Stimulated activated CD8-positive, alpha-beta memory T cell treated with anti-CD3 and anti-CD28 coated beads, Interleukin-7, amount 100 ng/mL, for 4 hours (primary cell): ENCODE data around the gene RHCE.
"Not testable (repeated sequence)": the region's sequence is repeated elsewhere in the genome, so short reads cannot be mapped to it uniquely, and the experiment has no call there.

ENCODE experiments used
- DNase-seq, 2 donors: peaks; one replicate each; pipeline ENCODE4 v3.0.0-alpha.2; 2020; ENCODE audit warnings: low read depth in 2 of 2

The RHCE gene

DNA sequence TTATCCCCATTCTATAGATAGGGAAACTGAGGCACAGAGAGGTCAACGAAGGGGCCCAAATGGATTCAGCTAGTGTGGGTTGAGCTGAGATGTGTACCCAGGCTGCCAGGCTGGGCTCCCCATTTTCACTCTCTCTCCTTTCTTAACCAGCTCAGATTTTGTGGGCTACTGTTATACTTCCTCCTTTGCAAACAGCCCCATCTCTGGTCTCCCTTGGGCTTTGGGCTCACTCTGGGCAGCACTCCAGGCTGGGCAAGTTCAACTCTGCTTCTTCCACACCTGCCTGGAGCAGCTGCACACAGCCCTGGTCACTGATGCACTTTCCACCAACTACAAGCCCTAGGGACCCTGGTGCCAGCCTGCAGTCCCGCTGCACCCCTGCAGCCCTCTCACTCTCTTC lies 22.5 kb downstream of the RHCE start:
- DNase-seq: not testable (repeated sequence)

- DNase-seq: not testable (repeated sequence)
These were observed 23.1 kb downstream of the RHCE start for GRCh38 chr1:25397549-25397948.

DNA sequence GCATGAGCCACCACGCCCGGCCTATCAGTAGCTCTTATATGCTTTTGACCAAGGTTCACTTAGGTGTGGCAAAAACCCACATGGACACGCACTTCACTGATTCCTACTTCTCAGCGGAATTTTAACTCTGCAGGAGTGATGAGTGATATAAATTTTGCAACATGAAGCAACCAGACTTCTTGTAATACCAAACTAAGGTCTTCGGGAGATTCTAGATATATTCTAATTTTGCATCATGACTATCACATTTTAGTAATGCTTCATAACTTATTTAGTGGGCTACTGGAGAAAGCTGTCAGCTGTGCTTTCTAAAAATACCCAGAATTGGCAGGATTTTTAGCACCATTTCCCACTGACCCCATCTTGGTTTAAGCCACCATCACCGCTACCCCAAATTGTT lies 27.8 kb downstream of the RHCE start:
- DNase-seq: no peak

DNA sequence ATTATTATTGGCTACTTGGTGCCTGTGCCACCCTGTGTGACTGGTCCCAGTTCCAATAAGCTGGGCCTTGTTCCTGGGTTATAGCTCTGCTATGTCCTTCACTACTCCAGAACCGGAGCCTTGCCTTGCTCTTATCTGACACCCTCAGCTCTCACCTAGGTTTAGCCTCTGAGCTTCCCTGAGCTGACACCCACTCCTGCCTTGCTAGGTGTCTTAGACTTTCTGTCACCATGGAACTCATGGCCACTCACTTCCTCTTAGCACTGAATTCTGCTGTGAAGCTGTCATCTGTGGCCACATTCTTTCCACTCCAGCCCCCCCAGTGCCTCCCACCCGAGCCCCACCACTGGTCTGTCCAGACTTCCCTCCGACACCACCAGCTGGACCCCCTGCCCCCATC lies 30.9 kb downstream of the RHCE start:
- DNase-seq: not testable (repeated sequence)

DNA sequence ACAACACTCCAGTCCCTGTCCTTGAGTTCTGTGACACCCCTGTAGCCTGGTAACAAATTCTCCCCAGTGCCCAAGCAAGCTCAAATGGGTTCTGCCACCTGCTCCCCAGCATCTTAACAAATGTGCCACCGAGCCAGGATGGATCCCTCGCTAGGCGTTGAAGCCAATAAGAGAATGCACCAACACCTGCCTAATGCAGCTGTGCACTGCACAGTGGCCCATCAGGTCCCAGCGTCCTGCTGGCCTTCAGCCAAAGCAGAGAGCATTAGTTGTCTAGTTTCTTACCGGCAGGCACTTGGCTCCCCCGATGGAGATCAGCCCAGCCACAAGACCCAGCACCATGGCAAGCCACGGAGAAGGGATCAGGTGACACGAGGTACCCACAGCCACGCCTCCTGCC lies 31.9 kb downstream of the RHCE start:
- not testable (repeated sequence) for DNase-seq

DNA sequence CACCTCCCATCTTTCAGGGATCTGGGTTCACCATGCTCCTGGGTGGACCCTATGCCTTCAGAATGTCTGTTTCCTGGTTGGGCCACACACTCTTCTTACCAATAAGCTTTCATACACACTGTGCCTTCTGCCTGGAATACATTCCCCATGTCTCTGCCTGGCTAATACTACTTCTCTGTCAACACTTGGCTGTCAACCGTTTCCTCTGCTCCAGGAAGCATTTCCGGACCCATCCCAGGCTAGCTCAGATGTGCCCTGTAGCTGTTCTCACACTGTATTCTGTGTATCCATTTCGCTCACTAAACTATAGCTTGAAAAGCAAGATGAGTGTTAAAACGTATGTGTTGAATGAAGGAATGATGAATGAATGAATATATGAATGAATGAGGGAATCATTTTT lies 33.5 kb downstream of the RHCE start:
- DNase-seq: not testable (repeated sequence)

- DNase-seq: not testable (repeated sequence)
These were observed 36.8 kb downstream of the RHCE start for GRCh38 chr1:25383875-25384274.

DNA sequence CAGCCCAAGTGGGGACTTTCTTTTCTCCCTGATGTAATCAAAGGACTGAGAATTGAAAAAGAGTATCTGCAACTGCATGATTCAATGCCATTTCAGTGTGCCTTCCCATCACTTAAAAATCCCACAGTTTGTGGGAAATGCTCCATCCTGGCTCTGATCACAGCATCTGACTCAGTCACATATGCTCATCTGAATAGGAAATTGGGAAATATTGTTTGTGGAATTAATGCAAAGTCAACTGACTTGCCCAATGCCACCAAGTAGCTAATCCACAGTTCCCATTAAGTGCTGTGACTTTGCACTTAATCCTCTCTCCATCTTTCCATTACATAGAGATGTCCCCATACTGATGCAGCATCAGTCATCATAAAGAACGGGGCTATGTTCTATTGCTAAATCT lies 37.5 kb downstream of the RHCE start:
- DNase-seq: not testable (repeated sequence)

DNA sequence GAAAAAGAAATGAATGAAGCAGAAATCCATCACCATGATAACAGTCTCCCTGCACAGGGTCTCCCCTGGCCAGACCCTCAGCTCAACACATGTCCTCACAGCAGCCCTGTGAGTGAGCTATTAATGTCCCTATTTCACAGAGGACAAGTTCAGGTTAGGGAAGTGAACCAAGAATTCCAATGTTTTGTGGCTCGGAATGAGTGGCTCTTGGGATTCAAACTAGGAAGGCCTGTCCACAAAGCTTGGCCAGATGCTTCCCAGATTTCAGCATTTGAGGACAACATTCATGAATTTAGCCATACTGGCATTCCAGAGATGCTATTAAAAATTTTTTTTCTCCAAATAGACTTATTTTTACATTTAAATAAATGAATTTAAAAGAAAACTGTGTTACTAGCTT lies 38.1 kb downstream of the RHCE start:
- not testable (repeated sequence) for DNase-seq

- DNase-seq: not testable (repeated sequence)
These were observed 42.3 kb downstream of the RHCE start for GRCh38 chr1:25378367-25378766.

- DNase-seq: not testable (repeated sequence)
These were observed 48.9 kb downstream of the RHCE start for GRCh38 chr1:25371757-25372156.

DNA sequence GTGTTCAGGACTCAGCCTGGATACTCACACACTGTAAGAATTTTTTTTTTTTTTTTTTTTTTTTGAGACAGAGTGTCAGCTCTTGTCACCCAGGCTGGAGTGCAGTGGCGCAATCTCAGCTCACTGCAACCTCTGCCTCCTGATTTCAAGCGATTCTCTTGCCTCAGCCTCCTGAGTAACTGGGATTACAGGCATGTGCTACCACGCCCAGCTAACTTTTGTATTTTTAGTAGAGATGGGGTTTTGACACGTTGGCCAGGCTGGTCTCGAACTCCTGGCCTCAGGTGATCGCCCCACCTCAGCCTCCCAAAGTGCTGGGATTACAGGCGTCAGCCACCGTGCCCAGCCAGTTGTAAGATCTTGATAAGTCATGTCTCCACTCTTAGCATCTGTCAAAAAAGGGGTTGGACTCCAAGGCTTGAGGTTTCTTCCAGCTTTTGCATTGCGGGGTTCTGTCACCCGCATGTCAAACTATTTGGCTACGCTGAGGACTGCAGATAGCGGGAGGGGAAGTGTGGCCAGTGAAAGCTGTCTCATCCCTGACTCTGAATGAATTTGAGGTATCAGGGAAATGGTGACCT lies 50.8 kb downstream of the RHCE start:
- not testable (repeated sequence) for DNase-seq

DNA sequence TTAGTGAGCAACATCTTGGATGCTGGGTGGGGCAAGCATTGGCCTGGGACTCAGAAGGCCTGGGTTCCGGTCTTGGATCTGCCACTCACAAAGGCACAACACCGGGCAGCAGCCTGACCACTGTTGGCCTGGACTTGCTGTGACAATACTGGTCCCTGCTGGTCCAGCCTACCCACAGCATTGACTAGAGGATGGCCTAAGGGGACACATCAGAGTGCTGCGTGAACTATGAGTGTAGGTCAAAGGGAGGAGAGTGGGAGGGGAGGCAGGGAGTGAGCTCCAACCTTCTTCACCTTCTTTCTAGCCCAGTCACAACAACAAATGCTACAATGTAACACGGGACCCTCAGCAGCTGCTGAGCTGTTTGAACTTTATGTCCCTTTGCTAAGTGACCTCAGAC lies 51.4 kb downstream of the RHCE start:
- no peak for DNase-seq

DNA sequence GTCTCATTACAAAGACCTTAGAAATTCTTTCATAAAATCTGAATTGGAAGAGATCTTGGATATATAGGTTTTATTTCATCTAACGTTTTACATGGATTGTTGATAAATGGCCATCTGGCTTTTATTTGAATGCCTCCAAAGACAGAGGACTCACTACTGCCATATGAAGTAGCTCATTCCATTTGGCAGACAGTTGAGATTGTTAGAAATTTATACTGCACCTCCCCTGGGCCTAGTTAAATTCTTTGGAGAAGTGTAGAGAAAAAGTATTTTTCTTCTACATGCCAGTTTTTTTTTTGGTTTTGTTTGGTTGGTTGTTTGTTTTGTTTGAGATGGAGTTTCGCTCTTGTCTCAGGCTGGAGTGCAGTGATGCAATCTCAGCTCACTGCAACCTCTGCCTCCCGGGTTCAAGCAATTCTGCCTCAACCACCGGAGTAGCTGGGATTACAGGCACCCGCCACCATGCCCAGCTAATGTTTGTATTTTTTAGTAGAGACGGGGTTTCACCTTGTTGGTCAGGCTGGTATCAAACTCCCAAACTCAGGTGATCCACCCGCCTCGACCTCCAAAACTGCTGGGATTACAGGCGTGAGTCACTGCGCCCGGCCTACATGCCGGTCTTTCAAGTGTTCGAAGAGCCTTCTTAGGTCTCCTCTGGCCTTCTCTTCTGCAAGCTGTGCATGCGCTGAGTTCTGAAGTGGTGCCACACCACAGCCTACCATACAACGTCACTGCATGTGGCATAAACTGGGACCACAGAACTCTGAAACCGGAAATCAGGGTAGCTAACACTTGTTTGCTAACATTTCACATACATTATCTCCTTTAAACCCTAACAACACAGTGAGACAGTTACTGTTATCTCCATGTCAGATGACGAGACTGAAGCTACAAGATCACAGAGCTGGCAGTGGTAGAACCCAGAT lies 57.7 kb downstream of the RHCE start:
- not testable (repeated sequence) for DNase-seq

- no peak for DNase-seq
These were observed 58.7 kb downstream of the RHCE start for GRCh38 chr1:25361901-25362300.

DNA sequence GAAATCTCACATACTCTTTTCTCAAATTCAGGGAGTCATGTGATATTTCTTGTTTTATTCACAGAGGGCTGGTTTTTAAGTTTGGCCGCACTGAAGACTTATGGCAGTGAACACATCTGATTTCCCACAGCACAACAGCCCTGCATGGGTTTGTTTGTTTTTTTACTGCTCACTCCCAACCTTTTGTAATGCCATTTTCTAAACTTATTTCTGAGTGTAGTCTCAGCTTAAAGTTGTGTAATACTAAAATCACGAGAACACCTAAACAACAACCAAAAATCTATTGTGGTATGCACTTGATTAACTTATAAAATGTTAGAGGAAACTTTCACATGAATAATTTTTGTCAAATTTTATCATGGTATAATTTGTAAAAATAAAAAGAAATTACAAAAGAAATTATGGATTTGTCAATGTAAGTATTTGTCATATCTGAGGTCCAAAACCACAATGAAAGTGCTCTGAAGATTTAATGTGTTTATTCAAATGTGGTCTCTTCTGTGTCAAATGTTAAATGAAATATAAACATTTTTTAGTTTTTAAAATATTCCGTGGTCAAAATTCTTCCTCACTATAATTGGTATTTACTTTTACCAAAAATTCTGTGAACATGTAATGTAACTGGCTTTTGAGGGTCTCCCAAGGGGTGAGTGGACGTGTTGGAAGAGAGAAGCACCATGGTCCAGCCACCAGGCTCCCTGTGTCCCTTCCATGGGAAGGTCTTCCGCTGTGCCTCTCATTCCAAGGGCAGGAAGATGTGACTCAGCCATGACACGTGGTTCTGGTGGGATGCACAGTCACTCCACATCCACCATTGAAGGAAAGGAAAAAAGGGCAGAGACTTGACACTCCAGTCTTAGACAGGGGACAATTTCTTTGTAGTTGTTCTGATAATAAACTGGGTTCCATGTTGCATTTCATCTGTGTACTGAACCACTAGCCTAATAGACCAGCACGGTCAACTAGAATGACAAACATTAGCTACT lies 59.7 kb downstream of the RHCE start:
- DNase-seq: no peak

DNA sequence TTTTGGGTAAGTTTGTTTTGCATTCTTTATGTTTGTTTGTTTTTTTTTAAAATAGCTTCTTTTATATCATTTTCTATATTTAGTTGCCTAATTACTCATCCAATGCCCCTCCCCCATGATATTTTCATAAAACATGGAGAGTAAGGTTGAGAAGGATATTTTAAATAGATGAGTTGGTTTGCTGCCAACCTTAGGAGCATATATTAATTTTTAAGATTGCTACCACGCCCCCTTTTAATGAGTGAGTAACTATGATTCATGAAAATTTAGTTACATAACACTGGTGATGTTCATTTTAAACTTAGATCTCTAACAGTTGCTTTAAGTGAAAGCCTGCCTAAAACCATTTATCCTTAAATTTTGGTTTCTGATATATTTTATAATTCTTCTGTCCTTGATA lies 63.8 kb downstream of the RHCE start:
- DNase-seq: no peak

- DNase-seq: no peak
These were observed 64.2 kb downstream of the RHCE start for GRCh38 chr1:25356441-25356840.

- no peak for DNase-seq
These were observed 64.7 kb downstream of the RHCE start for GRCh38 chr1:25355841-25356395.

- DNase-seq: no peak
These were observed 71.0 kb downstream of the RHCE start for GRCh38 chr1:25349606-25350005.

GRCh38 chr1:25347556-25347955 lies 73.1 kb downstream of the RHCE start:
- no peak for DNase-seq

DNA sequence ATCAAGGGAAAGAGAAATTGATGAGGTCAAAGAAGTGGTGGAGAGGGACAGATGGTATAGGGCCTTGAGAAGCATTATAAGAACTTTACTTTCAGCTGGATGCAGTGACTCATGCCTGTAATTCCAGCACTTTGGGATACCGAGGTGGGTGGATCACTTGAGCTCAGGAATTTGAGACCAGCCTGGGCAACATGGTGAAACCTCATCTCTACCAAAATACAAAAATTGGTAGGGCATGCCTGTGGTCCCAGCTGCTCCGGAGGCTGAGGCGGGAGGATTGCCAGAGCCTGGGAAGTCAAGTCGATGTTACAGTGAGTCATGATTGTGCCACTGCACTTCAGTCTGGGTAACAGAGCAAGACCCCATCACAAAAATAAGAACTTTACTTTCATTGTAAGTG lies 76.8 kb downstream of the RHCE start:
- no peak for DNase-seq
